Urothelium cell line (cell line): Measurements from ENCODE around the gene GALNT15.

Experiments used
- DNase-seq: peaks from one replicate; pipeline ENCODE4 v3.0.0; 2011; ENCODE audit warnings: low spot score, mixed read lengths
- FAIRE-seq: peaks from 2 replicates; lab custom pipeline; 2011; peaks lifted over from hg19 to GRCh38; lab: Jason Lieb, UNC

Gene GALNT15

GRCh38 chr3:16174389-16174788 lies at the start of gene GALNT15:
TSS of gene GALNT15 (plus strand) at chr3:16174680. CDS start at chr3:16175152, 472 bp downstream.
- FAIRE-seq = no peak
- no peak for DNase-seq

- DNase-seq (no peak), FAIRE-seq (no peak)
Measured at GRCh38 chr3:16126634-16127033, 47.8 kb upstream of the GALNT15 start.

GRCh38 chr3:16127249-16127648 lies 47.2 kb upstream of the GALNT15 start:
- DNase-seq = no peak
- no peak for FAIRE-seq

- FAIRE-seq (no peak), DNase-seq (no peak)
Measured at GRCh38 chr3:16130066-16130465, 44.4 kb upstream of the GALNT15 start.

- FAIRE-seq (no peak), DNase-seq (no peak)
Measured at GRCh38 chr3:16132190-16132589, 42.3 kb upstream of the GALNT15 start.

- FAIRE-seq = no peak
- no peak for DNase-seq
Measured at GRCh38 chr3:16132928-16133327, 41.6 kb upstream of the GALNT15 start.

GRCh38 chr3:16134173-16134928 lies 40.1 kb upstream of the GALNT15 start:
- DNase-seq (no peak), FAIRE-seq (no peak)

GRCh38 chr3:16136055-16136454 lies 38.4 kb upstream of the GALNT15 start:
- no peak for FAIRE-seq

GRCh38 chr3:16137044-16137443 lies 37.4 kb upstream of the GALNT15 start:
- DNase-seq (no peak), FAIRE-seq (no peak)

More at GRCh38 chr3:16136055-16136454, 38.4 kb upstream of the GALNT15 start:
- DNase-seq = no peak

- no peak for FAIRE-seq
- no peak for DNase-seq
Measured at GRCh38 chr3:16137977-16138376, 36.5 kb upstream of the GALNT15 start.

GRCh38 chr3:16140116-16140893 lies 34.2 kb upstream of the GALNT15 start:
- FAIRE-seq (no peak), DNase-seq (peak; percentile 46)

- DNase-seq = no peak
- FAIRE-seq = no peak
Measured at GRCh38 chr3:16140894-16141285, 33.6 kb upstream of the GALNT15 start.

- no peak for DNase-seq
- no peak for FAIRE-seq
Measured at GRCh38 chr3:16142350-16143025, 32.0 kb upstream of the GALNT15 start.

- FAIRE-seq = no peak
- peak; percentile 35 for DNase-seq
Measured at GRCh38 chr3:16143861-16144447, 30.5 kb upstream of the GALNT15 start.

- no peak for DNase-seq
Measured at GRCh38 chr3:16145176-16145575, 29.3 kb upstream of the GALNT15 start.

GRCh38 chr3:16146015-16146730 lies 28.3 kb upstream of the GALNT15 start:
- DNase-seq (no peak), FAIRE-seq (no peak)

More at GRCh38 chr3:16145176-16145575, 29.3 kb upstream of the GALNT15 start:
- no peak for FAIRE-seq

GRCh38 chr3:16147220-16147994 lies 27.1 kb upstream of the GALNT15 start:
- FAIRE-seq = no peak

GRCh38 chr3:16148213-16148612 lies 26.3 kb upstream of the GALNT15 start:
- FAIRE-seq (no peak), DNase-seq (no peak)

More at GRCh38 chr3:16147220-16147994, 27.1 kb upstream of the GALNT15 start:
- peak; percentile 52 for DNase-seq

GRCh38 chr3:16148783-16149182 lies 25.7 kb upstream of the GALNT15 start:
- DNase-seq (peak; percentile 62), FAIRE-seq (no peak)

- FAIRE-seq (no peak), DNase-seq (no peak)
Measured at GRCh38 chr3:16150285-16150684, 24.2 kb upstream of the GALNT15 start.
